Kidney (tissue), 14 donors: Measurements from ENCODE around the gene RAP2B. TPM values are rescaled to one million over a fixed set of nuclear protein-coding genes. Genes with fewer than 3 reads are reported as not detected.
A peak's percentile ranks its signal among the peaks of the same experiment; 100 is the strongest.

Source experiments
- DNase-seq, 5 donors: peaks; one replicate each; pipeline ENCODE4 v3.0.0-alpha.2; 2013 to 2020
- FAIRE-seq: peaks from 2 replicates; lab custom pipeline; 2012; peaks lifted over from hg19 to GRCh38; lab: Jason Lieb, UNC
- H3K27ac ChIP-seq, 2 donors: one replicate each; pipeline ENCODE4 v1.7.0; 2013; ENCODE audit warnings: low read depth in 2 of 2, low read length in 2 of 2, inconsistent platforms in 1 of 2
- H3K27me3 ChIP-seq: one replicate; pipeline ENCODE4 v1.7.1; 2013; ENCODE audit warnings: low read length, inconsistent platforms; ENCODE audit not compliant: control insufficient read depth, insufficient read depth
- H3K36me3 ChIP-seq, 3 donors: one replicate each; pipeline versions ENCODE4 v1.7.0 to v1.7.1; 2013; ENCODE audit warnings: low read length in 3 of 3, control low read depth in 1 of 3, inconsistent platforms in 1 of 3; ENCODE audit not compliant: insufficient read depth in 3 of 3, control insufficient read depth in 2 of 3
- H3K4me1 ChIP-seq, 3 donors: one replicate each; pipeline versions ENCODE4 v1.7.0 to v1.7.1; 2013; ENCODE audit warnings: low read length in 3 of 3, inconsistent platforms in 1 of 3, low read depth in 1 of 3; ENCODE audit not compliant: control insufficient read depth in 2 of 3, insufficient read depth in 2 of 3
- H3K4me3 ChIP-seq, 3 donors: one replicate each; pipeline versions ENCODE4 v1.7.0 to v1.8.1; 2013; ENCODE audit warnings: low read length in 3 of 3, control low read depth in 1 of 3, inconsistent platforms in 1 of 3
- H3K9ac ChIP-seq, 3 donors: one replicate each; pipeline versions ENCODE4 v1.7.0 to v1.7.1; 2013; ENCODE audit warnings: low read length in 3 of 3, control low read depth in 1 of 3, inconsistent platforms in 1 of 3
- H3K9me3 ChIP-seq, 3 donors: one replicate each; pipeline versions ENCODE4 v1.7.0 to v1.7.1; 2013; ENCODE audit warnings: low read length in 3 of 3, control low read depth in 1 of 3, inconsistent platforms in 1 of 3; ENCODE audit not compliant: control insufficient read depth in 2 of 3, insufficient read depth in 1 of 3
- intact Hi-C: fragments of 100-400 bp; cut with DNase I; formaldehyde crosslinking; loops from one replicate; pipeline ENCODE4 v1.11.1; 2022
- polyA plus RNA-seq: library from polyadenylated mRNA; stranded (reverse); fragments of 350-450 nt; fragmentation: Illumina TruSeq; extraction: RNeasy Lipid Tissue Mini Kit (QIAGEN cat#74804); gene quantifications from one replicate; pipeline ENCODE4 v1.2.3, GENCODE V29; 2014; ENCODE audit warnings: low read depth, low replicate concordance; ENCODE audit not compliant: insufficient read depth
- total RNA-seq: library from RNA; stranded (reverse); fragmentation: NEBNext Ultra II Directional; extraction: Animal tissue kit (Norgen Biotek cat#: 25700); gene quantifications from one replicate; pipeline ENCODE4 v1.2.1, GENCODE V29; 2021
- TF ChIP-seq, protein P1 (sequence below): IDR thresholded peaks from 3 replicates; pipeline ENCODE4 v1.5.1; 2012; ENCODE audit warnings: mild to moderate bottlenecking, moderate library complexity, borderline replicate concordance; ENCODE audit not compliant: insufficient read depth; ENCODE audit errors: extremely low read depth
- donor health status: control.
- donor health status: control.
- donor health status: control.
- donor health status: control.
- donor health status: control.
- donor health status: DM: yes; HTN: yes; CAD: no.
- donor health status: Normal renal cell carcinoma (clear cell type).

Gene RAP2B
- total and polyA plus RNA-seq, 2 donors from 2014 or later = 2.8 to 17.8 TPM

DNA sequence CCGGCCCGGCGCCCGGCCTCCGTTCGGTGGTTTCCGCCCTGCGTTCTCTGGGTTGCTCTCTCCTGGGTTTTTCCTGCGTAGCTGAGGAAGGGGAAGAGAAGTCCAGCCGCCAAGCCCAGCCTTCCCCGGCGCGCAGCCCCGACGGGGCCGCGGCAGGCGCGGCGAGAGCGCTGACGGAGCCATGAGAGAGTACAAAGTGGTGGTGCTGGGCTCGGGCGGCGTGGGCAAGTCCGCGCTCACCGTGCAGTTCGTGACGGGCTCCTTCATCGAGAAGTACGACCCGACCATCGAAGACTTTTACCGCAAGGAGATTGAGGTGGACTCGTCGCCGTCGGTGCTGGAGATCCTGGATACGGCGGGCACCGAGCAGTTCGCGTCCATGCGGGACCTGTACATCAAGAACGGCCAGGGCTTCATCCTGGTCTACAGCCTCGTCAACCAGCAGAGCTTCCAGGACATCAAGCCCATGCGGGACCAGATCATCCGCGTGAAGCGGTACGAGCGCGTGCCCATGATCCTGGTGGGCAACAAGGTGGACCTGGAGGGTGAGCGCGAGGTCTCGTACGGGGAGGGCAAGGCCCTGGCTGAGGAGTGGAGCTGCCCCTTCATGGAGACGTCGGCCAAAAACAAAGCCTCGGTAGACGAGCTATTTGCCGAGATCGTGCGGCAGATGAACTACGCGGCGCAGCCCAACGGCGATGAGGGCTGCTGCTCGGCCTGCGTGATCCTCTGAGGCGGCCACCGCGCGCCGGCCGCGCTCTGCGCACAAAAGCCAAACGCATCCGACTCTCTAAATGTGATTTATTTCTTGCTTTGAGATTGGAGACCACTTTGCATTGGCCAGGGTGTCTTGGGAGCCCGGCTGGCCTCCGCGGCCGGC is 727 bp downstream of the RAP2B start:
- FAIRE-seq (no peak), DNase-seq (peak; percentile 47 to 84 (median 65))
- peaks cover 0 to 4% (median 2%) of the 10 kb centered on the region in 3 donors for H3K4me1 ChIP-seq
- no peaks in the 10 kb centered on the region for H3K36me3 ChIP-seq
- no peaks in the 10 kb centered on the region for H3K27me3 ChIP-seq
- peak overlapping the region; percentile 85 to 96 (median 89) for H3K4me3 ChIP-seq
- TF ChIP-seq, protein P1, sequence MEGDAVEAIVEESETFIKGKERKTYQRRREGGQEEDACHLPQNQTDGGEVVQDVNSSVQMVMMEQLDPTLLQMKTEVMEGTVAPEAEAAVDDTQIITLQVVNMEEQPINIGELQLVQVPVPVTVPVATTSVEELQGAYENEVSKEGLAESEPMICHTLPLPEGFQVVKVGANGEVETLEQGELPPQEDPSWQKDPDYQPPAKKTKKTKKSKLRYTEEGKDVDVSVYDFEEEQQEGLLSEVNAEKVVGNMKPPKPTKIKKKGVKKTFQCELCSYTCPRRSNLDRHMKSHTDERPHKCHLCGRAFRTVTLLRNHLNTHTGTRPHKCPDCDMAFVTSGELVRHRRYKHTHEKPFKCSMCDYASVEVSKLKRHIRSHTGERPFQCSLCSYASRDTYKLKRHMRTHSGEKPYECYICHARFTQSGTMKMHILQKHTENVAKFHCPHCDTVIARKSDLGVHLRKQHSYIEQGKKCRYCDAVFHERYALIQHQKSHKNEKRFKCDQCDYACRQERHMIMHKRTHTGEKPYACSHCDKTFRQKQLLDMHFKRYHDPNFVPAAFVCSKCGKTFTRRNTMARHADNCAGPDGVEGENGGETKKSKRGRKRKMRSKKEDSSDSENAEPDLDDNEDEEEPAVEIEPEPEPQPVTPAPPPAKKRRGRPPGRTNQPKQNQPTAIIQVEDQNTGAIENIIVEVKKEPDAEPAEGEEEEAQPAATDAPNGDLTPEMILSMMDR = no peak
- H3K9ac ChIP-seq = peak overlapping the region; percentile 66 to 81 (median 68)
- intact Hi-C loops = no loop called here
- no peaks in the 10 kb centered on the region for H3K9me3 ChIP-seq
- H3K27ac ChIP-seq = peak overlapping the region; percentile 71 to 78

DNA sequence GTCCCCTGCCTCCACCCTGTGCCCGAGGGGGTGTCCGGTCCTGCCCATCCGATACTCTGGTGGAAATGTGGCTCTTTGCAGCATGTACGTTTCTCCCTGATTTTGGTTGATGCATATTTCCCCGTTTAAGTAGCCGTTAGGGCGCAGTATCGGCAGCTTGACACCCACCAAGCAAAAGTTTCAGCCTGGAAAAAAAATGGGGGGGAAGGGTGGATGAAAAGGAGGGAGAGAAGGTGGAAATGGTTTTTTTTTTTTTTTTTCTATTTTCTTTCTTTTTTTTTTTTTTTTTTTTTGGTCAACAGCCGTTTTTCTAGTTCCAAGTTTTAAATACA is 1.3 kb downstream of the RAP2B start:
- FAIRE-seq (no peak), DNase-seq (peak in 1 of 5 donors; percentile 79)
- Histone ChIP-seq H3K4me1 (peaks cover 0 to 4% (median 2%) of the 10 kb centered on the region in 3 donors), H3K9me3 (no peaks in the 10 kb centered on the region), H3K27me3 (no peaks in the 10 kb centered on the region), H3K36me3 (no peaks in the 10 kb centered on the region), H3K27ac (peak overlapping the region; percentile 52 to 71), H3K4me3 (peak overlapping the region; percentile 85 to 96 (median 89)), H3K9ac (peak overlapping the region; percentile 66 to 81 (median 68))
- intact Hi-C loops = no loop called here
- TF ChIP-seq, protein P1 = no peak

DNA sequence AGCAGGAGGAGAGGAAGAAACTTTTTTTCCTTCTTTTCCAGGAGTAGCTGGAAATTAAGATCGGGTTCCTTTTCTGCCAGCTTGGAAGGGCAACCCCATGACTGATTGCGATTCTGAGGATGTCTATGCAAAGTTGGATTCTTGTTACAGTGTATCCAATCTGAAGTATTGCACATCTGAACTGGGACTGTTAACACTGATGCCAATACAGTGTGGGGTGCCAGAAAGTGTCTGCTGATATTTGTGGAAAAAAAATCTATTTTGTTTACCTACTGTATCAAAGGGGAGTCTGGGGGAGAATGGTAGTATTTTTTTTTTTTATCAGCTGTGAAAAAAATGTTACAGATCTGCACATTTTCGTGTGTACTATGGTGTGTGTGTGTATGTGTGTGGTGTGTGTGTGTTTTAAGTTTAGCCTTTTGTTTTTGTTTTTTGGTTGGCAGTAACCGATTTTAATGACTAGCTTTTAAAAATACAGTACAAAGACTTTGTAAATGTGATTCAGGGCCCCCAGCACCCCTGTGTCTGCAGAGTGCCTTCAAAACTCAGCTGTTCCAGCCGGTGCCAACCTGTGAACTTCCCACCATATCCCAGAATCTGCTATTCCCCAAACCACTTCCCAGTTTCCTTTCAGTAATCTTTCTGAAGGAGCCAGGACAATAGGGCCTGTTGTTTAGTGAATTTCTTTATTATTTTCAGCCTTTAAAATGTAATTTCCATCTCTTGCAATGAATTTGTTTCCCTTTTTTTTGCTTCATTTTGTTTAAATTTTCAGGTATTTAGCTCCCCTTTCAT is 1.9 kb downstream of the RAP2B start:
- TF ChIP-seq, protein P1 = no peak
- Histone ChIP-seq H3K27me3 (no peaks in the 10 kb centered on the region), H3K4me3 (peak overlapping the region; percentile 85 to 96 (median 89)), H3K9ac (peak overlapping the region in 2 of 3 donors; percentile 36 to 45), H3K27ac (no peak overlapping the region), H3K4me1 (peaks cover 0 to 4% (median 2%) of the 10 kb centered on the region in 3 donors), H3K36me3 (no peaks in the 10 kb centered on the region), H3K9me3 (no peaks in the 10 kb centered on the region)
- DNase-seq = peak in 2 of 5 donors; percentile 42 to 43
- FAIRE-seq = no peak
- intact Hi-C loops = no loop called here
